Natural killer cell (primary cell): ENCODE results near the gene SLCO2A1. TPM values are rescaled to one million over a fixed set of nuclear protein-coding genes. Genes with fewer than 3 reads are reported as not detected.

Experiments used
- ATAC-seq, 3 donors: fragments of 150-1000 bp in 2 of 3; fragments of 200-7000 bp in 1 of 3; cut with Tn5 transposase; 1 replicate in 1 of 3; 2 replicates in 2 of 3; pipeline ENCODE4 v1.10.0; 2021; ENCODE audit warnings: mild to moderate bottlenecking in 2 of 3, moderate library complexity in 2 of 3
- DNase-seq, 2 donors: peaks; one replicate each; pipeline versions ENCODE4 v3.0.0 to v3.0.0-alpha.2; 2013 to 2021; ENCODE audit warnings: mixed read lengths in 1 of 2
- H3K27ac ChIP-seq: one replicate; pipeline ENCODE4 v1.5.1; 2013; ENCODE audit warnings: mild to moderate bottlenecking, low read length
- H3K27me3 ChIP-seq: one replicate; pipeline ENCODE4 v1.6.1; 2013; ENCODE audit warnings: low read length; ENCODE audit not compliant: control insufficient read depth, insufficient read depth
- H3K36me3 ChIP-seq: one replicate; pipeline ENCODE4 v1.6.1; 2013; ENCODE audit warnings: low read length; ENCODE audit not compliant: control insufficient read depth, insufficient read depth
- H3K4me1 ChIP-seq: one replicate; pipeline ENCODE4 v1.6.1; 2013; ENCODE audit warnings: low read length; ENCODE audit not compliant: control insufficient read depth, insufficient read depth
- H3K4me3 ChIP-seq: one replicate; pipeline ENCODE4 v1.5.1; 2013; ENCODE audit warnings: low read length
- H3K9me3 ChIP-seq: one replicate; pipeline ENCODE4 v1.6.1; 2013; ENCODE audit warnings: low read length; ENCODE audit not compliant: control insufficient read depth, insufficient read depth
- H3K27ac Mint-ChIP-seq, 2 donors: one replicate each; pipeline ENCODE4 v1.8.0; 2022; ENCODE audit warnings: mild to moderate bottlenecking in 2 of 2, mixed read lengths in 2 of 2, moderate library complexity in 1 of 2
- H3K27me3 Mint-ChIP-seq, 2 donors: one replicate each; pipeline ENCODE4 v1.8.0; 2022; ENCODE audit warnings: low read depth in 2 of 2, mixed read lengths in 2 of 2
- H3K36me3 Mint-ChIP-seq: one replicate; pipeline ENCODE4 v1.8.0; 2022; ENCODE audit warnings: mixed read lengths
- H3K4me1 Mint-ChIP-seq, 2 donors: one replicate each; pipeline ENCODE4 v1.8.0; 2022; ENCODE audit warnings: mixed read lengths in 2 of 2
- H3K4me3 Mint-ChIP-seq: one replicate; pipeline ENCODE4 v1.8.0; 2022; ENCODE audit warnings: mild to moderate bottlenecking, moderate library complexity, mixed read lengths
- H3K9me3 Mint-ChIP-seq, 2 donors: one replicate each; pipeline ENCODE4 v1.8.0; 2022; ENCODE audit warnings: mixed read lengths in 2 of 2
- WGBS: methylation state at CpG from one replicate; pipeline ENCODE4 v1.1.7; 2013; ENCODE audit warnings: missing lambda C conversion rate; ENCODE audit not compliant: insufficient coverage; 5-methylcytosine and 5-hydroxymethylcytosine counted together
- intact Hi-C: fragments of 100-400 bp; cut with micrococcal nuclease; formaldehyde crosslinking; loops from one replicate; pipeline ENCODE4 v1.14.2; 2022
- total RNA-seq, 4 donors: library from RNA; stranded (reverse); fragments of 120-200 nt in 1 of 4; gene quantifications; one replicate each; pipeline versions ENCODE4 v1.2.3 to v1.2.4, GENCODE V29; 2013 to 2022
- TF ChIP-seq, protein P1 (sequence below): fragments of 200-600 bp; IDR thresholded peaks from one replicate; pipeline ENCODE4 v1.8.0; 2022; ENCODE audit warnings: antibody characterized with exemption

Gene SLCO2A1
- total RNA-seq, 3 donors from 2014 or later (not counting 1 experiment from before 2014, with no cell fraction given) = not detected

- H3K36me3 ChIP-seq = no peaks in the 10 kb centered on the region
- DNase-seq = no peak
- H3K27me3 ChIP-seq = no peaks in the 10 kb centered on the region
- no peaks in the 10 kb centered on the region for H3K4me1 ChIP-seq
- no peaks in the 10 kb centered on the region for H3K9me3 ChIP-seq
- ATAC-seq = no peak
- no peaks in the 10 kb centered on the region for H3K36me3 Mint-ChIP-seq
- TF ChIP-seq, protein P1, sequence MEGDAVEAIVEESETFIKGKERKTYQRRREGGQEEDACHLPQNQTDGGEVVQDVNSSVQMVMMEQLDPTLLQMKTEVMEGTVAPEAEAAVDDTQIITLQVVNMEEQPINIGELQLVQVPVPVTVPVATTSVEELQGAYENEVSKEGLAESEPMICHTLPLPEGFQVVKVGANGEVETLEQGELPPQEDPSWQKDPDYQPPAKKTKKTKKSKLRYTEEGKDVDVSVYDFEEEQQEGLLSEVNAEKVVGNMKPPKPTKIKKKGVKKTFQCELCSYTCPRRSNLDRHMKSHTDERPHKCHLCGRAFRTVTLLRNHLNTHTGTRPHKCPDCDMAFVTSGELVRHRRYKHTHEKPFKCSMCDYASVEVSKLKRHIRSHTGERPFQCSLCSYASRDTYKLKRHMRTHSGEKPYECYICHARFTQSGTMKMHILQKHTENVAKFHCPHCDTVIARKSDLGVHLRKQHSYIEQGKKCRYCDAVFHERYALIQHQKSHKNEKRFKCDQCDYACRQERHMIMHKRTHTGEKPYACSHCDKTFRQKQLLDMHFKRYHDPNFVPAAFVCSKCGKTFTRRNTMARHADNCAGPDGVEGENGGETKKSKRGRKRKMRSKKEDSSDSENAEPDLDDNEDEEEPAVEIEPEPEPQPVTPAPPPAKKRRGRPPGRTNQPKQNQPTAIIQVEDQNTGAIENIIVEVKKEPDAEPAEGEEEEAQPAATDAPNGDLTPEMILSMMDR = no peak
- no peak overlapping the region for H3K4me3 Mint-ChIP-seq
- H3K4me3 ChIP-seq = no peak overlapping the region
- no peaks in the 10 kb centered on the region for H3K4me1 Mint-ChIP-seq
- no peaks in the 10 kb centered on the region for H3K9me3 Mint-ChIP-seq
- H3K27ac Mint-ChIP-seq = no peak overlapping the region
- no peak overlapping the region for H3K27ac ChIP-seq
- WGBS = 80% methylated on average over 1 of the region's 2 CpGs
- intact Hi-C loops = no loop called here
- H3K27me3 Mint-ChIP-seq = peaks cover 0 to 5% of the 10 kb centered on the region in 2 donors
Measured at GRCh38 chr3:133949438-133949837, 80.3 kb downstream of the SLCO2A1 start.

DNA sequence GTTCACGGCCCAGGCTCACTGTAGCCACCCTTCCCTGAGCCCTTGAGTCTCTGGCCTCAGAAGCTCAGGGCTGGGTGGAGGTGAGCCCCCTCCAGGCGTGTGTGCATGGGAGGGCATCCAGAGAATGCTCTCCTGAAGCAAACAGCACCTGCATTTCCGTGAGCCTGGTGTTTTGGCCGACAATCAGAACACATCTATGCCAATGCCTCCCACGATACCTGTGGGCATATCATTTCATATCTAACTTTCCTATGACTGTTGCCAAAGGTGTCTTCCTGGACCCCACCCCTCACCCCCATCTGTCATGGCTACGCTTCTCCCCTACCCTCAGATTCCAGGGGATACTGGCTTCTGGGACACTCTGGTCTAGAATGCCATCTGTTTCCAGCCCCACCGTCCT is 80.7 kb downstream of the SLCO2A1 start:
- no peaks in the 10 kb centered on the region for H3K4me1 Mint-ChIP-seq
- Histone ChIP-seq H3K36me3 (no peaks in the 10 kb centered on the region), H3K4me3 (no peak overlapping the region), H3K4me1 (no peaks in the 10 kb centered on the region), H3K9me3 (no peaks in the 10 kb centered on the region), H3K27ac (no peak overlapping the region), H3K27me3 (no peaks in the 10 kb centered on the region)
- H3K36me3 Mint-ChIP-seq = no peaks in the 10 kb centered on the region
- no peak overlapping the region for H3K27ac Mint-ChIP-seq
- ATAC-seq = no peak
- no peak for DNase-seq
- 85% methylated on average over 7 of the region's 7 CpGs for WGBS
- peaks cover 3 to 7% of the 10 kb centered on the region in 2 donors for H3K27me3 Mint-ChIP-seq
- intact Hi-C loops = no loop called here
- H3K4me3 Mint-ChIP-seq = no peak overlapping the region
- H3K9me3 Mint-ChIP-seq = no peaks in the 10 kb centered on the region
- TF ChIP-seq, protein P1 = no peak

GRCh38 chr3:133948131-133948810 is 81.5 kb downstream of the SLCO2A1 start:
- H3K4me1 Mint-ChIP-seq = no peaks in the 10 kb centered on the region
- TF ChIP-seq, protein P1 = no peak
- DNase-seq = no peak
- no peaks in the 10 kb centered on the region for H3K9me3 Mint-ChIP-seq
- H3K9me3 ChIP-seq = no peaks in the 10 kb centered on the region
- H3K27me3 ChIP-seq = no peaks in the 10 kb centered on the region
- H3K4me3 ChIP-seq = no peak overlapping the region
- no peak overlapping the region for H3K27ac Mint-ChIP-seq
- H3K36me3 Mint-ChIP-seq = no peaks in the 10 kb centered on the region
- WGBS = 88% methylated on average over 9 of the region's 9 CpGs
- no peak overlapping the region for H3K27ac ChIP-seq
- no peak overlapping the region for H3K4me3 Mint-ChIP-seq
- intact Hi-C loops = no loop called here
- no peak for ATAC-seq
- no peaks in the 10 kb centered on the region for H3K36me3 ChIP-seq
- peaks cover 6 to 9% of the 10 kb centered on the region in 2 donors for H3K27me3 Mint-ChIP-seq
- H3K4me1 ChIP-seq = no peaks in the 10 kb centered on the region
